ENCODE data around the gene ANKRD12.

Gene ANKRD12

GRCh38 chr18:9188359-9189231 lies 52.0 kb downstream of the ANKRD12 start:
- DNase-seq: no peak

GRCh38 chr18:9189491-9189890 lies 52.9 kb downstream of the ANKRD12 start:
- DNase-seq: no peak

- DNase-seq: no peak
Observed at GRCh38 chr18:9191658-9192256, 55.2 kb downstream of the ANKRD12 start.

- DNase-seq: no peak
Observed at GRCh38 chr18:9193031-9193430, 56.5 kb downstream of the ANKRD12 start.

- no peak for DNase-seq
Observed at GRCh38 chr18:9196568-9196967, 60.0 kb downstream of the ANKRD12 start.

GRCh38 chr18:9199681-9200080 lies 63.1 kb downstream of the ANKRD12 start:
- DNase-seq: no peak

GRCh38 chr18:9201224-9201623 lies 64.6 kb downstream of the ANKRD12 start:
- no peak for DNase-seq

GRCh38 chr18:9204659-9205058 lies 68.1 kb downstream of the ANKRD12 start:
- no peak for DNase-seq

GRCh38 chr18:9206421-9206820 lies 69.8 kb downstream of the ANKRD12 start:
- DNase-seq: no peak

GRCh38 chr18:9209279-9209678 lies 72.7 kb downstream of the ANKRD12 start:
- no peak for DNase-seq

GRCh38 chr18:9210966-9211365 lies 74.4 kb downstream of the ANKRD12 start:
- no peak for DNase-seq

- no peak for DNase-seq
Observed at GRCh38 chr18:9211955-9212354, 75.4 kb downstream of the ANKRD12 start.

- DNase-seq: no peak
Observed at GRCh38 chr18:9215221-9215933, 78.8 kb downstream of the ANKRD12 start.

GRCh38 chr18:9216459-9216858 lies 79.9 kb downstream of the ANKRD12 start:
- DNase-seq: no peak

GRCh38 chr18:9217743-9218451 lies 81.3 kb downstream of the ANKRD12 start:
- DNase-seq: no peak

- no peak for DNase-seq
Observed at GRCh38 chr18:9221040-9221439, 84.5 kb downstream of the ANKRD12 start.

- no peak for DNase-seq
Observed at GRCh38 chr18:9221661-9222060, 85.1 kb downstream of the ANKRD12 start.

GRCh38 chr18:9223356-9223755 lies 86.8 kb downstream of the ANKRD12 start:
- no peak for DNase-seq

GRCh38 chr18:9226463-9226862 lies 89.9 kb downstream of the ANKRD12 start:
- DNase-seq: no peak

- DNase-seq: no peak
Observed at GRCh38 chr18:9231852-9232486, 95.4 kb downstream of the ANKRD12 start.

- DNase-seq: no peak
Observed at GRCh38 chr18:9232977-9233376, 96.4 kb downstream of the ANKRD12 start.

GRCh38 chr18:9233771-9234440 lies 97.3 kb downstream of the ANKRD12 start:
- DNase-seq: no peak

Data from T-helper 2 cell (primary cell).